Activated CD8-positive, alpha-beta T cell treated with anti-CD3 and anti-CD28 coated beads for 36 hours (primary cell): ENCODE data around the gene SNAI1. TPM values are rescaled to one million over a fixed set of nuclear protein-coding genes. Genes with fewer than 3 reads are reported as not detected.

ENCODE experiments used
- ATAC-seq: fragments of 200-7000 bp; cut with Tn5 transposase; one replicate; pipeline ENCODE4 v1.10.0; 2021; ENCODE audit warnings: mild to moderate bottlenecking, moderate library complexity
- CTCF ChIA-PET: fragments of 350-600 bp; sonication (Branson Sonifier 250); formaldehyde crosslinking; loops from one replicate; lab custom pipeline; 2021; ENCODE audit warnings: antibody characterized with exemption; lab: Charles Lee
- POLR2A ChIA-PET: fragments of 350-600 bp; sonication (Branson Sonifier 250); formaldehyde crosslinking; loops from one replicate; lab custom pipeline; 2021; ENCODE audit warnings: antibody characterized with exemption; lab: Charles Lee
- DNase-seq: peaks from one replicate; pipeline ENCODE4 v3.0.0-alpha.2; 2020
- H3K27ac Mint-ChIP-seq: one replicate; pipeline ENCODE4 v1.8.0; 2021; ENCODE audit warnings: mild to moderate bottlenecking, mixed read lengths
- H3K27me3 Mint-ChIP-seq: one replicate; pipeline ENCODE4 v1.8.0; 2021; ENCODE audit warnings: mixed read lengths
- H3K36me3 Mint-ChIP-seq: one replicate; pipeline ENCODE4 v1.8.0; 2021; ENCODE audit warnings: low read depth, mixed read lengths
- H3K4me1 Mint-ChIP-seq: one replicate; pipeline ENCODE4 v1.8.0; 2021; ENCODE audit warnings: low read depth, mixed read lengths
- H3K4me3 Mint-ChIP-seq: one replicate; pipeline ENCODE4 v1.8.0; 2021; ENCODE audit warnings: mild to moderate bottlenecking, moderate library complexity, mixed read lengths
- H3K9me3 Mint-ChIP-seq: one replicate; pipeline ENCODE4 v1.8.0; 2021; ENCODE audit warnings: mixed read lengths
- CTCF ChIP-seq: fragments of 200-600 bp; IDR thresholded peaks from one replicate; pipeline ENCODE4 v1.8.0; 2022; ENCODE audit warnings: antibody characterized with exemption, mild to moderate bottlenecking
- intact Hi-C: fragments of 100-400 bp; cut with micrococcal nuclease; formaldehyde crosslinking; loops from one replicate; pipeline ENCODE4 v1.10.0; 2022
- total RNA-seq, 2 experiments: library from RNA; stranded (reverse); gene quantifications; one replicate each; pipeline ENCODE4 v1.2.3, GENCODE V29; 2021

Gene SNAI1
- total RNA-seq, 2 experiments from 2014 or later = 0.90 to 1.4 TPM

GRCh38 chr20:49945306-49945700 lies 37.5 kb upstream of the SNAI1 start:
- peaks cover 13% of the 10 kb centered on the region for H3K4me1 Mint-ChIP-seq
- ChIA-PET CTCF (interaction anchor here (1.4 to 1.8 kb wide), 2 partner anchors 20 to 34 kb away, joined by 4 to 6 read pairs; no protein-coding TSS in a partner anchor), POLR2A (interaction anchor here (0.6 to 0.9 kb wide), 2 partner anchors 9 to 32 kb away, joined by 3 read pairs; partner anchors contain the start of gene RNF114)
- no peaks in the 10 kb centered on the region for H3K27me3 Mint-ChIP-seq
- TF ChIP-seq CTCF = no peak
- ATAC-seq (no peak), DNase-seq (no peak)
- intact Hi-C loops = no loop called here
- H3K9me3 Mint-ChIP-seq = no peaks in the 10 kb centered on the region
- H3K27ac Mint-ChIP-seq = no peak overlapping the region
- peaks cover 58% of the 10 kb centered on the region for H3K36me3 Mint-ChIP-seq
- no peak overlapping the region for H3K4me3 Mint-ChIP-seq

GRCh38 chr20:49945701-49946477 lies 36.9 kb upstream of the SNAI1 start:
- intact Hi-C loops = no loop called here
- Mint-ChIP-seq H3K27me3 (no peaks in the 10 kb centered on the region), H3K4me1 (peaks cover 16% of the 10 kb centered on the region), H3K9me3 (no peaks in the 10 kb centered on the region), H3K4me3 (no peak overlapping the region), H3K36me3 (peaks cover 62% of the 10 kb centered on the region), H3K27ac (no peak overlapping the region)
- ATAC-seq (no peak), DNase-seq (no peak)
- CTCF ChIA-PET = interaction anchor here (1.1 to 1.8 kb wide), 4 partner anchors 10 to 126 kb away, joined by 3 to 6 read pairs (median 4); partner anchors contain the start of gene RNF114
- POLR2A ChIA-PET = interaction anchor here (0.6 to 1.6 kb wide), 3 partner anchors 9 to 33 kb away, joined by 3 to 6 read pairs (median 3); partner anchors contain the start of gene RNF114
- no peak for TF ChIP-seq CTCF

DNA sequence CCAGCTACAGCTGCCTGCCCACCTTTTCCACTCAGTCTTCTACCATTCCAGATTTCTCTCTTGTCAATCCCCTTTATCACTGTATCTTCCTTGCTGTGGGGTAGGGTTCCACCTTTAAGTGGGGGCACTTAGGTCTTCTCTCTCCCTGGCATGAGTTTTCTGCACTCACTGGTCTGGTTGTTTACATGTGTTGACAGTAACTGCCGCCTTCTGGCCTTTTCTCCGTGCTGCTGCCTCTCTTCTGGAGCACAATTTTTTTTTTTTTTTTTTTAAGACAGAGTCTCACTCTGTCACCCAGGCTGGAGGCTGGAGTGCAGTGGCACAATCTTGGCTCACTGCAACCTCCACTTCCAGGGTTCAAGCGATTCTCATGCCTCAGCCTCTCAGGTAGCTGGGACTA lies 34.6 kb upstream of the SNAI1 start:
- Mint-ChIP-seq H3K27me3 (no peaks in the 10 kb centered on the region), H3K27ac (no peak overlapping the region), H3K4me1 (peaks cover 8% of the 10 kb centered on the region), H3K36me3 (peaks cover 61% of the 10 kb centered on the region), H3K4me3 (no peak overlapping the region), H3K9me3 (no peaks in the 10 kb centered on the region)
- DNase-seq = no peak
- intact Hi-C loops = no loop called here
- no peak for TF ChIP-seq CTCF
- ATAC-seq = no peak
- CTCF ChIA-PET = interaction anchor here (0.9 to 1.5 kb wide), 2 partner anchors 11 to 123 kb away, joined by 3 to 4 read pairs; no protein-coding TSS in a partner anchor
- POLR2A ChIA-PET = interaction anchor here (1.4 kb wide), 1 partner anchor 11 kb away, joined by 3 read pairs; the partner anchor contains the start of gene RNF114

GRCh38 chr20:49948809-49949507 lies 33.8 kb upstream of the SNAI1 start:
- TF ChIP-seq CTCF = no peak
- Mint-ChIP-seq H3K9me3 (no peaks in the 10 kb centered on the region), H3K4me1 (peaks cover 8% of the 10 kb centered on the region), H3K27ac (peak overlapping the region; percentile 9), H3K36me3 (peaks cover 60% of the 10 kb centered on the region), H3K27me3 (no peaks in the 10 kb centered on the region), H3K4me3 (no peak overlapping the region)
- DNase-seq (no peak), ATAC-seq (no peak)
- ChIA-PET CTCF (interaction anchor here (0.7 to 1.5 kb wide), 2 partner anchors 30 to 123 kb away, joined by 3 to 4 read pairs; no protein-coding TSS in a partner anchor), POLR2A (interaction anchor here (1.4 kb wide), 1 partner anchor 12 kb away, joined by 3 read pairs; the partner anchor contains the start of gene RNF114)
- intact Hi-C loops = no loop called here
